Measurements from ENCODE around the gene RNF145. TPM values are rescaled to one million over a fixed set of nuclear protein-coding genes. Genes with fewer than 3 reads are reported as not detected.

Gene RNF145
- total and polyA plus RNA-seq, 2 of the 13 experiments (the other 11 are each of a cell fraction or from before 2014, with no cell fraction given), result 24.6 TPM

DNA sequence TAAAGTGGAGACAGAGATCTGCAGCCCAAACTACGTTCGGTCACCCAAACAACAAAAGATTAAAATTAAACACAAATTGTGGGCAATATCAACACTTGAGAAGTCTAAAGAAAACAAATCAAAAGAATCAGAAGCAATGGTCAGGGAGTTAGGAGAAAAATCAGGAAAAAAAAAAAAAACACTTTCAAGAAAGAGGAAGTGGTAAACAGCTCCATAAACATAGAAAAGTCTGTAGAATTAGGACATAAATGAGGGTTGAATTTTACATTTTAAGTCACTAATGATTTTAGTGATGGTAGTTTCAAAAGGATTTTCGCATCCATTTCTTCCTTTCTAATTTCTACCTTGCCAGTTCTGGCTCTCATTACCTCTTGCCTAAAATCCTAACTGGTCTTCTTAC lies 10.1 kb downstream of the RNF145 start:
- no peak overlapping the region for H3K27ac ChIP-seq (ENCODE audit: extremely low read length, insufficient read depth, low read length)
- no peak for TF ChIP-seq ZNF335 (CRISPR knock-in tag; IDR thresholded peaks at IDR 0.05)
- no peak for TF ChIP-seq ZMAT3 (CRISPR knock-in tag; conservative IDR thresholded peaks at IDR 0.05)
- TF ChIP-seq KAT8 (CRISPR knock-in tag; IDR thresholded peaks at IDR 0.05), result no peak
- no peak for TF ChIP-seq DMAP1 (CRISPR knock-in tag; IDR thresholded peaks at IDR 0.05)
- no peak for TF ChIP-seq THAP11 (CRISPR knock-in tag; IDR thresholded peaks at IDR 0.05)
- no peak for TF ChIP-seq ZNF576 (CRISPR knock-in tag; IDR thresholded peaks at IDR 0.05)
- no peak overlapping the region for H3K9ac ChIP-seq (ENCODE audit: insufficient read depth, low read depth, low read length)
- H3K4me1 ChIP-seq (ENCODE audit: insufficient read depth, low read length), result peaks cover 6% of the 10 kb centered on the region; the same call in 1 of the 2 replicates
- FAIRE-seq, result no peak
- H3K9me3 ChIP-seq (ENCODE audit: low read length), result no peaks in the 10 kb centered on the region
- no peak overlapping the region for H3K4me3 ChIP-seq (replicated peaks in 1 of 3; ENCODE audit: insufficient read depth in 1 of 3, low read depth in 2 of 3, low read length in 3 of 3)
- intact Hi-C loops (cut with micrococcal nuclease; ENCODE audit: unreplicated experiment), result no loop called here
- in situ Hi-C loops (cut with HindIII; ENCODE audit: extremely low pct_ligation_motif_present, low pct_unique_long_range_greater_than_20kb), result no loop called here
- BruUV-seq (replicated peaks), result no TSS peak
- H2AFZ ChIP-seq (ENCODE audit: low read length), result no peak overlapping the region
- H3K79me2 ChIP-seq (ENCODE audit: insufficient read depth, low read length), result peaks cover 78% of the 10 kb centered on the region
- CTCF ChIA-PET (ENCODE audit: low intra/inter-chr PET ratio, low total read pairs), result no interaction called here
- no peaks in the 10 kb centered on the region for H3K27me3 ChIP-seq (ENCODE audit: control insufficient read depth in 1 of 2, insufficient read depth in 2 of 2, low read length in 2 of 2)
- WGBS (ENCODE audit: low lambda C conversion rate), result 99% methylated on average over 3 of the region's 3 CpGs
- no peak for ATAC-seq
- peaks cover 9 to 36% of the 10 kb centered on the region in 2 experiments for H3K36me3 ChIP-seq (replicated peaks in 1 of 2; ENCODE audit: control insufficient read depth in 1 of 2, insufficient read depth in 2 of 2, low read length in 2 of 2)
- H3K4me2 ChIP-seq (ENCODE audit: low read depth, low read length), result no peak overlapping the region
- no peak for DNase-seq (ENCODE audit: low spot score)
- peaks cover 3% of the 10 kb centered on the region; the same call in 1 of the 2 replicates for H4K20me1 ChIP-seq (ENCODE audit: insufficient read depth, low read length)
- POLR2A ChIA-PET, result no interaction called here

- ChIA-PET POLR2A (interaction anchor here (2.2 kb wide), 1 partner anchor 10 kb away, joined by 7 read pairs; no protein-coding TSS in a partner anchor), CTCF (ENCODE audit: low intra/inter-chr PET ratio, low total read pairs) (no interaction called here)
- Histone ChIP-seq H3K9ac (ENCODE audit: insufficient read depth, low read depth, low read length) (no peak overlapping the region), H3K36me3 (replicated peaks in 1 of 2; ENCODE audit: control insufficient read depth in 1 of 2, insufficient read depth in 2 of 2, low read length in 2 of 2) (peaks cover 8 to 43% of the 10 kb centered on the region in 2 experiments), H4K20me1 (ENCODE audit: insufficient read depth, low read length) (peaks cover 3% of the 10 kb centered on the region; the same call in 1 of the 2 replicates), H3K79me2 (ENCODE audit: insufficient read depth, low read length) (peaks cover 69% of the 10 kb centered on the region), H3K9me3 (ENCODE audit: low read length) (no peaks in the 10 kb centered on the region), H3K27ac (ENCODE audit: extremely low read length, insufficient read depth, low read length) (no peak overlapping the region), H3K4me1 (ENCODE audit: insufficient read depth, low read length) (no peaks in the 10 kb centered on the region), H3K27me3 (ENCODE audit: control insufficient read depth in 1 of 2, insufficient read depth in 2 of 2, low read length in 2 of 2) (no peaks in the 10 kb centered on the region), H3K4me2 (ENCODE audit: low read depth, low read length) (no peak overlapping the region), H2AFZ (ENCODE audit: low read length) (no peak overlapping the region), H3K4me3 (replicated peaks in 1 of 3; ENCODE audit: insufficient read depth in 1 of 3, low read depth in 2 of 3, low read length in 3 of 3) (no peak overlapping the region)
- BruUV-seq (replicated peaks), result no TSS peak
- FAIRE-seq (no peak), DNase-seq (ENCODE audit: low spot score) (no peak), ATAC-seq (no peak)
- no peak for TF ChIP-seq ZNF280D (CRISPR knock-in tag; IDR thresholded peaks at IDR 0.05)
- no peak for TF ChIP-seq CBX1 (IDR thresholded peaks at IDR 0.05; ENCODE audit: low read depth)
- no peak for TF ChIP-seq ZNF17 (CRISPR knock-in tag; IDR thresholded peaks at IDR 0.05)
- TF ChIP-seq, protein P1, sequence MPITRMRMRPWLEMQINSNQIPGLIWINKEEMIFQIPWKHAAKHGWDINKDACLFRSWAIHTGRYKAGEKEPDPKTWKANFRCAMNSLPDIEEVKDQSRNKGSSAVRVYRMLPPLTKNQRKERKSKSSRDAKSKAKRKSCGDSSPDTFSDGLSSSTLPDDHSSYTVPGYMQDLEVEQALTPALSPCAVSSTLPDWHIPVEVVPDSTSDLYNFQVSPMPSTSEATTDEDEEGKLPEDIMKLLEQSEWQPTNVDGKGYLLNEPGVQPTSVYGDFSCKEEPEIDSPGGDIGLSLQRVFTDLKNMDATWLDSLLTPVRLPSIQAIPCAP (CRISPR knock-in tag; IDR thresholded peaks at IDR 0.05; ENCODE audit: low read depth), result no peak
- TF ChIP-seq ATF7-NPFF (CRISPR knock-in tag; IDR thresholded peaks at IDR 0.05; ENCODE audit: low read depth), result no peak
- in situ Hi-C loops (cut with HindIII; ENCODE audit: extremely low pct_ligation_motif_present, low pct_unique_long_range_greater_than_20kb) (no loop called here), intact Hi-C loops (cut with micrococcal nuclease; ENCODE audit: unreplicated experiment) (no loop called here)
- WGBS (ENCODE audit: low lambda C conversion rate), result over 99% methylated on average over 5 of the region's 5 CpGs
These were observed 11.0 kb downstream of the RNF145 start for GRCh38 chr5:159198063-159199036.

All from HepG2 (cell line).